Endodermal cell (in vitro differentiated cells): ENCODE data around the gene RAB38. TPM values are rescaled to one million over a fixed set of nuclear protein-coding genes. Genes with fewer than 3 reads are reported as not detected.

ENCODE experiments used
- DNase-seq: peaks from one replicate; pipeline ENCODE4 v3.0.0-alpha.2; 2017
- H3K27ac ChIP-seq: 2 replicates; pipeline ENCODE4 v1.5.1; 2013; ENCODE audit warnings: mild to moderate bottlenecking, low read depth, low read length, moderate library complexity
- H3K27me3 ChIP-seq: 2 replicates; pipeline ENCODE4 v1.6.1; 2013; ENCODE audit warnings: mild to moderate bottlenecking, low read length, moderate library complexity; ENCODE audit not compliant: insufficient read depth, control insufficient read depth, poor library complexity, severe bottlenecking
- H3K36me3 ChIP-seq: 2 replicates; pipeline ENCODE4 v1.7.0; 2013; ENCODE audit warnings: mild to moderate bottlenecking, low read length, moderate library complexity; ENCODE audit not compliant: control insufficient read depth, insufficient read depth
- H3K4me1 ChIP-seq: one replicate; pipeline ENCODE4 v1.7.0; 2013; ENCODE audit warnings: low read length; ENCODE audit not compliant: control insufficient read depth, insufficient read depth
- H3K4me3 ChIP-seq: 2 replicates; pipeline ENCODE4 v1.5.1; 2013; ENCODE audit warnings: mild to moderate bottlenecking, low read length, moderate library complexity
- H3K9ac ChIP-seq: 2 replicates; pipeline ENCODE4 v1.6.1; 2013; ENCODE audit warnings: mild to moderate bottlenecking, low read length, moderate library complexity; ENCODE audit not compliant: poor library complexity, severe bottlenecking; ENCODE audit errors: extremely low read depth
- H3K9me3 ChIP-seq: 2 replicates; pipeline ENCODE4 v1.6.1; 2013; ENCODE audit warnings: mild to moderate bottlenecking, low read length, moderate library complexity; ENCODE audit not compliant: control insufficient read depth
- H3K27ac Mint-ChIP-seq: 2 replicates; pipeline ENCODE4 v1.8.0; 2020; ENCODE audit warnings: mixed read lengths
- H3K27me3 Mint-ChIP-seq: 2 replicates; pipeline ENCODE4 v1.8.0; 2021; ENCODE audit warnings: mild to moderate bottlenecking, mixed read lengths; ENCODE audit not compliant: insufficient read depth
- H3K36me3 Mint-ChIP-seq: 2 replicates; pipeline ENCODE4 v1.8.0; 2020; ENCODE audit warnings: low read depth, mixed read lengths
- H3K4me1 Mint-ChIP-seq: 2 replicates; pipeline ENCODE4 v1.8.0; 2020; ENCODE audit warnings: mixed read lengths
- H3K4me3 Mint-ChIP-seq: 2 replicates; pipeline ENCODE4 v1.8.0; 2020; ENCODE audit warnings: mild to moderate bottlenecking, moderate library complexity, mixed read lengths
- H3K9me3 Mint-ChIP-seq: 2 replicates; pipeline ENCODE4 v1.8.0; 2020; ENCODE audit warnings: mild to moderate bottlenecking, mixed read lengths
- CTCF ChIP-seq: fragments of 200-600 bp; sonication (generic); conservative IDR thresholded peaks from 2 replicates; pipeline ENCODE4 v1.5.0; 2021; ENCODE audit warnings: antibody characterized with exemption, mild to moderate bottlenecking
- WGBS, 2 experiments: methylation state at CpG; one replicate each; pipeline versions ENCODE4 v1.1.5 to v1.1.7; 2013; ENCODE audit warnings: missing lambda C conversion rate in 2 of 2, mixed read lengths in 1 of 2; ENCODE audit not compliant: insufficient coverage in 1 of 2, insufficient read length in 1 of 2; 5-methylcytosine and 5-hydroxymethylcytosine counted together
- total RNA-seq, 2 donors: library from RNA; stranded (reverse); fragmentation: NEBNext Ultra II Directional in 1 of 2; extraction: Animal tissue kit (Norgen Biotek cat#: 25700) in 1 of 2; gene quantifications; 2 replicates in 1 of 2; 3 replicates in 1 of 2; pipeline ENCODE4 v1.2.1, GENCODE V29; 2021

RAB38 gene
- total RNA-seq, 2 donors from 2014 or later: 12.3 to 15.0 TPM

- Mint-ChIP-seq H3K9me3 (no peaks in the 10 kb centered on the region), H3K36me3 (no peaks in the 10 kb centered on the region), H3K27me3 (peaks cover 4% of the 10 kb centered on the region), H3K4me1 (peaks cover 23% of the 10 kb centered on the region), H3K4me3 (no peak overlapping the region), H3K27ac (no peak overlapping the region)
- H3K4me1 ChIP-seq: peaks cover 6% of the 10 kb centered on the region
- no peaks in the 10 kb centered on the region for H3K9me3 ChIP-seq
- H3K27ac ChIP-seq: no peak overlapping the region
- no peak overlapping the region for H3K9ac ChIP-seq
- no peaks in the 10 kb centered on the region for H3K27me3 ChIP-seq
- DNase-seq: no peak
- H3K36me3 ChIP-seq: no peaks in the 10 kb centered on the region
- H3K4me3 ChIP-seq: no peak overlapping the region
- 82 to 89% methylated on average over 1 of the region's 1 CpG for WGBS, 2 experiments
- TF ChIP-seq CTCF: no peak
Observed at GRCh38 chr11:88181776-88182175, 6.5 kb upstream of the RAB38 start.

GRCh38 chr11:88179971-88180629, 4.9 kb upstream of the RAB38 start:
- Histone ChIP-seq H3K4me3 (no peak overlapping the region), H3K9ac (no peak overlapping the region), H3K27ac (no peak overlapping the region), H3K27me3 (no peaks in the 10 kb centered on the region), H3K4me1 (peaks cover 6% of the 10 kb centered on the region), H3K36me3 (no peaks in the 10 kb centered on the region), H3K9me3 (no peaks in the 10 kb centered on the region)
- no peaks in the 10 kb centered on the region for H3K36me3 Mint-ChIP-seq
- no peaks in the 10 kb centered on the region for H3K9me3 Mint-ChIP-seq
- WGBS, 2 experiments: 89% methylated on average over 3 of the region's 3 CpGs; no CpG with 5 or more reads in 1 of the 2 experiments
- no peak for TF ChIP-seq CTCF
- H3K4me1 Mint-ChIP-seq: peaks cover 29% of the 10 kb centered on the region
- H3K27me3 Mint-ChIP-seq: peaks cover 4% of the 10 kb centered on the region
- DNase-seq: no peak
- H3K27ac Mint-ChIP-seq: no peak overlapping the region
- no peak overlapping the region for H3K4me3 Mint-ChIP-seq

GRCh38 chr11:88179141-88179540, 3.9 kb upstream of the RAB38 start:
- Histone ChIP-seq H3K9ac (no peak overlapping the region), H3K4me3 (no peak overlapping the region), H3K4me1 (peaks cover 6% of the 10 kb centered on the region), H3K27me3 (peaks cover 5% of the 10 kb centered on the region), H3K36me3 (no peaks in the 10 kb centered on the region), H3K9me3 (no peaks in the 10 kb centered on the region), H3K27ac (no peak overlapping the region)
- Mint-ChIP-seq H3K27me3 (peaks cover 4% of the 10 kb centered on the region), H3K4me3 (no peak overlapping the region), H3K36me3 (no peaks in the 10 kb centered on the region), H3K9me3 (no peaks in the 10 kb centered on the region), H3K4me1 (peaks cover 35% of the 10 kb centered on the region), H3K27ac (no peak overlapping the region)
- no peak for DNase-seq
- no peak for TF ChIP-seq CTCF
- 77 to 92% methylated on average over 2 of the region's 2 CpGs for WGBS, 2 experiments
